ENCODE results near the gene TNIK.
A peak's percentile ranks its signal among the peaks of the same experiment; 100 is the strongest.

TNIK gene

GRCh38 chr3:171115667-171116066 is 344.5 kb downstream of the TNIK start:
- H3K27me3 ChIP-seq (ENCODE audit: insufficient read depth, poor library complexity, severe bottlenecking): no peaks in the 10 kb centered on the region
- no peak for ATAC-seq (ENCODE audit: low read depth)
- H3K4me1 ChIP-seq (ENCODE audit: insufficient read depth, poor library complexity, severe bottlenecking): no peaks in the 10 kb centered on the region
- no peak for DNase-seq (ENCODE audit: low spot score)
- TF ChIP-seq, protein P1, sequence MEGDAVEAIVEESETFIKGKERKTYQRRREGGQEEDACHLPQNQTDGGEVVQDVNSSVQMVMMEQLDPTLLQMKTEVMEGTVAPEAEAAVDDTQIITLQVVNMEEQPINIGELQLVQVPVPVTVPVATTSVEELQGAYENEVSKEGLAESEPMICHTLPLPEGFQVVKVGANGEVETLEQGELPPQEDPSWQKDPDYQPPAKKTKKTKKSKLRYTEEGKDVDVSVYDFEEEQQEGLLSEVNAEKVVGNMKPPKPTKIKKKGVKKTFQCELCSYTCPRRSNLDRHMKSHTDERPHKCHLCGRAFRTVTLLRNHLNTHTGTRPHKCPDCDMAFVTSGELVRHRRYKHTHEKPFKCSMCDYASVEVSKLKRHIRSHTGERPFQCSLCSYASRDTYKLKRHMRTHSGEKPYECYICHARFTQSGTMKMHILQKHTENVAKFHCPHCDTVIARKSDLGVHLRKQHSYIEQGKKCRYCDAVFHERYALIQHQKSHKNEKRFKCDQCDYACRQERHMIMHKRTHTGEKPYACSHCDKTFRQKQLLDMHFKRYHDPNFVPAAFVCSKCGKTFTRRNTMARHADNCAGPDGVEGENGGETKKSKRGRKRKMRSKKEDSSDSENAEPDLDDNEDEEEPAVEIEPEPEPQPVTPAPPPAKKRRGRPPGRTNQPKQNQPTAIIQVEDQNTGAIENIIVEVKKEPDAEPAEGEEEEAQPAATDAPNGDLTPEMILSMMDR (IDR thresholded peaks at IDR 0.05; ENCODE audit: poor library complexity, severe bottlenecking): no peak
- no peaks in the 10 kb centered on the region for H3K36me3 ChIP-seq (ENCODE audit: low read depth)
- H3K9me3 ChIP-seq (ENCODE audit: severe bottlenecking): no peaks in the 10 kb centered on the region
- no peak overlapping the region for H3K27ac ChIP-seq (ENCODE audit: poor library complexity, severe bottlenecking)
- H3K4me3 ChIP-seq (ENCODE audit: severe bottlenecking): no peak overlapping the region

GRCh38 chr3:171113716-171114115 is 346.5 kb downstream of the TNIK start:
- no peaks in the 10 kb centered on the region for H3K9me3 ChIP-seq (ENCODE audit: severe bottlenecking)
- no peaks in the 10 kb centered on the region for H3K4me1 ChIP-seq (ENCODE audit: insufficient read depth, poor library complexity, severe bottlenecking)
- ATAC-seq (ENCODE audit: low read depth) (no peak), DNase-seq (ENCODE audit: low spot score) (no peak)
- no peak overlapping the region for H3K4me3 ChIP-seq (ENCODE audit: severe bottlenecking)
- no peaks in the 10 kb centered on the region for H3K27me3 ChIP-seq (ENCODE audit: insufficient read depth, poor library complexity, severe bottlenecking)
- H3K27ac ChIP-seq (ENCODE audit: poor library complexity, severe bottlenecking): no peak overlapping the region
- H3K36me3 ChIP-seq (ENCODE audit: low read depth): no peaks in the 10 kb centered on the region
- TF ChIP-seq, protein P1 (IDR thresholded peaks at IDR 0.05; ENCODE audit: poor library complexity, severe bottlenecking): peak; percentile 9

- H3K27me3 ChIP-seq (ENCODE audit: insufficient read depth, poor library complexity, severe bottlenecking): no peaks in the 10 kb centered on the region
- no peak overlapping the region for H3K27ac ChIP-seq (ENCODE audit: poor library complexity, severe bottlenecking)
- TF ChIP-seq, protein P1 (IDR thresholded peaks at IDR 0.05; ENCODE audit: poor library complexity, severe bottlenecking): no peak
- H3K36me3 ChIP-seq (ENCODE audit: low read depth): no peaks in the 10 kb centered on the region
- no peak for ATAC-seq (ENCODE audit: low read depth)
- no peak for DNase-seq (ENCODE audit: low spot score)
- no peak overlapping the region for H3K4me3 ChIP-seq (ENCODE audit: severe bottlenecking)
- H3K9me3 ChIP-seq (ENCODE audit: severe bottlenecking): no peaks in the 10 kb centered on the region
- peaks cover 13% of the 10 kb centered on the region for H3K4me1 ChIP-seq (ENCODE audit: insufficient read depth, poor library complexity, severe bottlenecking)
Measured at GRCh38 chr3:171110715-171111114, 349.5 kb downstream of the TNIK start.

GRCh38 chr3:171108066-171108465 is 352.1 kb downstream of the TNIK start:
- TF ChIP-seq, protein P1 (IDR thresholded peaks at IDR 0.05; ENCODE audit: poor library complexity, severe bottlenecking): no peak
- Histone ChIP-seq H3K4me1 (ENCODE audit: insufficient read depth, poor library complexity, severe bottlenecking) (peaks cover 13% of the 10 kb centered on the region), H3K27me3 (ENCODE audit: insufficient read depth, poor library complexity, severe bottlenecking) (no peaks in the 10 kb centered on the region), H3K9me3 (ENCODE audit: severe bottlenecking) (no peaks in the 10 kb centered on the region), H3K36me3 (ENCODE audit: low read depth) (no peaks in the 10 kb centered on the region), H3K27ac (ENCODE audit: poor library complexity, severe bottlenecking) (peak overlapping the region; percentile 24), H3K4me3 (ENCODE audit: severe bottlenecking) (no peak overlapping the region)
- DNase-seq (ENCODE audit: low spot score): no peak
- peak; percentile 85 for ATAC-seq (ENCODE audit: low read depth)

- TF ChIP-seq, protein P1 (IDR thresholded peaks at IDR 0.05; ENCODE audit: poor library complexity, severe bottlenecking): no peak
- H3K27me3 ChIP-seq (ENCODE audit: insufficient read depth, poor library complexity, severe bottlenecking): no peaks in the 10 kb centered on the region
- no peak overlapping the region for H3K27ac ChIP-seq (ENCODE audit: poor library complexity, severe bottlenecking)
- peaks cover 9% of the 10 kb centered on the region for H3K4me1 ChIP-seq (ENCODE audit: insufficient read depth, poor library complexity, severe bottlenecking)
- no peaks in the 10 kb centered on the region for H3K36me3 ChIP-seq (ENCODE audit: low read depth)
- ATAC-seq (ENCODE audit: low read depth): no peak
- H3K4me3 ChIP-seq (ENCODE audit: severe bottlenecking): no peak overlapping the region
- no peaks in the 10 kb centered on the region for H3K9me3 ChIP-seq (ENCODE audit: severe bottlenecking)
- no peak for DNase-seq (ENCODE audit: low spot score)
Measured at GRCh38 chr3:171103185-171103584, 357.0 kb downstream of the TNIK start.

All from RWPE2 (cell line).